Neural crest cell (in vitro differentiated cells): ENCODE data around the gene FOXJ2. TPM values are rescaled to one million over a fixed set of nuclear protein-coding genes. Genes with fewer than 3 reads are reported as not detected.
A peak's percentile ranks its signal among the peaks of the same experiment; 100 is the strongest.
"Not testable (repeated sequence)": the region's sequence is repeated elsewhere in the genome, so short reads cannot be mapped to it uniquely, and the experiment has no call there.

Experiments used
- DNase-seq: peaks from one replicate; pipeline ENCODE4 v3.0.0; 2021; ENCODE audit warnings: low read depth, mixed read lengths, low spot score
- H3K27ac Mint-ChIP-seq: one replicate; pipeline ENCODE4 v1.8.0; 2021; ENCODE audit warnings: mild to moderate bottlenecking, mixed read lengths; ENCODE audit not compliant: unreplicated experiment
- H3K27me3 Mint-ChIP-seq: 2 replicates; pipeline ENCODE4 v1.8.0; 2021; ENCODE audit warnings: low read depth, mild to moderate bottlenecking, mixed read lengths
- H3K36me3 Mint-ChIP-seq: 2 replicates; pipeline ENCODE4 v1.8.0; 2021; ENCODE audit warnings: low read depth, mild to moderate bottlenecking, mixed read lengths
- H3K4me1 Mint-ChIP-seq: 2 replicates; pipeline ENCODE4 v1.8.0; 2021; ENCODE audit warnings: mixed read lengths
- H3K4me3 Mint-ChIP-seq: one replicate; pipeline ENCODE4 v1.8.0; 2021; ENCODE audit warnings: mild to moderate bottlenecking, mixed read lengths
- H3K9me3 Mint-ChIP-seq: 2 replicates; pipeline ENCODE4 v1.8.0; 2021; ENCODE audit warnings: mixed read lengths
- CTCF ChIP-seq: fragments of 200-600 bp; sonication (generic); conservative IDR thresholded peaks from 2 replicates; pipeline ENCODE4 v1.5.0; 2021; ENCODE audit warnings: antibody characterized with exemption, mild to moderate bottlenecking
- long read RNA-seq: library from polyadenylated mRNA; unstranded; transcript quantifications from one replicate; pipeline ENCODE4 v2.0.0, GENCODE V29; 2020
- total RNA-seq: library from RNA; stranded (reverse); gene quantifications from 2 replicates; pipeline ENCODE4 v1.2.1, GENCODE V29; 2021

FOXJ2 gene
- 14.1 and 15.4 TPM in 2 replicates for total RNA-seq
- long read RNA-seq, partial matches to known transcripts, result 0 of 2 reads
- long read RNA-seq, other reads (novel, unspliced or antisense), result 2 of 2 reads

- DNase-seq, result peak; percentile 62
- H3K4me1 Mint-ChIP-seq, result peaks cover 47% of the 10 kb centered on the region
- no peaks in the 10 kb centered on the region for H3K36me3 Mint-ChIP-seq
- no peaks in the 10 kb centered on the region for H3K27me3 Mint-ChIP-seq
- no peaks in the 10 kb centered on the region for H3K9me3 Mint-ChIP-seq
- TF ChIP-seq CTCF, result peak; percentile 41
- peak within 1 kb of the TSS; percentile 94 for H3K4me3 Mint-ChIP-seq
- H3K27ac Mint-ChIP-seq, result peak within 1 kb of the TSS; percentile 31
Measured at GRCh38 chr12:8032242-8033152, at the start of gene FOXJ2. TSS of gene FOXJ2 (plus strand) at chr12:8032716. CDS start at chr12:8039833, 7,117 bp downstream.

GRCh38 chr12:7983019-7983418 is 49.5 kb upstream of the FOXJ2 start:
- not testable (repeated sequence) for H3K4me3 Mint-ChIP-seq, H3K27me3 Mint-ChIP-seq, DNase-seq, H3K9me3 Mint-ChIP-seq, H3K27ac Mint-ChIP-seq, H3K4me1 Mint-ChIP-seq, H3K36me3 Mint-ChIP-seq

GRCh38 chr12:7983460-7983859 is 49.1 kb upstream of the FOXJ2 start:
- H3K36me3 Mint-ChIP-seq, H3K27ac Mint-ChIP-seq, H3K4me3 Mint-ChIP-seq, H3K9me3 Mint-ChIP-seq, DNase-seq, H3K27me3 Mint-ChIP-seq, H3K4me1 Mint-ChIP-seq: not testable (repeated sequence)

- Mint-ChIP-seq H3K27ac (no peak overlapping the region), H3K36me3 (no peaks in the 10 kb centered on the region), H3K4me3 (no peak overlapping the region), H3K4me1 (peaks cover 6% of the 10 kb centered on the region), H3K9me3 (no peaks in the 10 kb centered on the region), H3K27me3 (no peaks in the 10 kb centered on the region)
- no peak for DNase-seq
- TF ChIP-seq CTCF, result no peak
Measured at GRCh38 chr12:7984900-7985299, 47.6 kb upstream of the FOXJ2 start.

GRCh38 chr12:7985802-7986418 is 46.6 kb upstream of the FOXJ2 start:
- H3K4me3 Mint-ChIP-seq, result no peak overlapping the region
- no peak for TF ChIP-seq CTCF
- no peaks in the 10 kb centered on the region for H3K36me3 Mint-ChIP-seq
- H3K9me3 Mint-ChIP-seq, result no peaks in the 10 kb centered on the region
- peaks cover 6% of the 10 kb centered on the region for H3K4me1 Mint-ChIP-seq
- H3K27me3 Mint-ChIP-seq, result no peaks in the 10 kb centered on the region
- no peak for DNase-seq
- H3K27ac Mint-ChIP-seq, result no peak overlapping the region

- no peaks in the 10 kb centered on the region for H3K9me3 Mint-ChIP-seq
- H3K27ac Mint-ChIP-seq, result no peak overlapping the region
- no peak overlapping the region for H3K4me3 Mint-ChIP-seq
- DNase-seq, result no peak
- H3K4me1 Mint-ChIP-seq, result no peaks in the 10 kb centered on the region
- no peaks in the 10 kb centered on the region for H3K27me3 Mint-ChIP-seq
- no peak for TF ChIP-seq CTCF
- H3K36me3 Mint-ChIP-seq, result no peaks in the 10 kb centered on the region
Measured at GRCh38 chr12:7989827-7990491, 42.6 kb upstream of the FOXJ2 start.
